ENCODE data around the gene TACR1. TPM values are rescaled to one million over a fixed set of nuclear protein-coding genes. Genes with fewer than 3 reads are reported as not detected.
"Not testable (repeated sequence)": the region's sequence is repeated elsewhere in the genome, so short reads cannot be mapped to it uniquely, and the experiment has no call there.

Gene TACR1
- total RNA-seq, 2 donors from 2014 or later, result 3.9 to 6.0 TPM

DNA sequence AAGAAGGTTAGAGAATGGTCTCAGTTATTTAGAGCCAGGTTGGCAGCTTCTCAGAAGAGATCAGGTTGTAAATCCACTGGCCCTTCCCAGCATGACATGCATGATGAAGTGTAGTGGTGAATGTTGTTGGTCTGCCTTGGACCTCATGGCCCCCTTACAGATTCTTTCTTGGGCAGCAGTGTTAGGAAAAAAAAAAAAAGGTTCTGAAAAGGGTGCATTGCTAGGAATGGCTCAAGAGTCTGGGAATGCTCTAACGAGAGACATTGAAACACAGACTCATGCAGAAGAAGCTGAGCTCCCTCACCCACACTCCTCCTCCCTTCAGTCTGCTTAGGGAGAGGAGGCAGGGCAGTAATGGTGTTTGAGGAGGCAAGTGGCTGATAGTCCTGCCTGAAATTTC, 135.4 kb downstream of the TACR1 start:
- Histone ChIP-seq H3K4me1 (ENCODE audit: control insufficient read depth in 1 of 2, low read depth in 2 of 2) (no peaks in the 10 kb centered on the region), H3K27me3 (replicated peaks; ENCODE audit: insufficient read depth) (no peaks in the 10 kb centered on the region), H3K36me3 (no peaks in the 10 kb centered on the region), H3K27ac (no peak overlapping the region), H3K4me3 (no peak overlapping the region), H3K9me3 (no peaks in the 10 kb centered on the region)
- no peak for ATAC-seq (ENCODE audit: insufficient number of reproducible peaks, low FRiP score, low read depth)
- DNase-seq (ENCODE audit: low spot score), result no peak
- TF ChIP-seq, protein P1, sequence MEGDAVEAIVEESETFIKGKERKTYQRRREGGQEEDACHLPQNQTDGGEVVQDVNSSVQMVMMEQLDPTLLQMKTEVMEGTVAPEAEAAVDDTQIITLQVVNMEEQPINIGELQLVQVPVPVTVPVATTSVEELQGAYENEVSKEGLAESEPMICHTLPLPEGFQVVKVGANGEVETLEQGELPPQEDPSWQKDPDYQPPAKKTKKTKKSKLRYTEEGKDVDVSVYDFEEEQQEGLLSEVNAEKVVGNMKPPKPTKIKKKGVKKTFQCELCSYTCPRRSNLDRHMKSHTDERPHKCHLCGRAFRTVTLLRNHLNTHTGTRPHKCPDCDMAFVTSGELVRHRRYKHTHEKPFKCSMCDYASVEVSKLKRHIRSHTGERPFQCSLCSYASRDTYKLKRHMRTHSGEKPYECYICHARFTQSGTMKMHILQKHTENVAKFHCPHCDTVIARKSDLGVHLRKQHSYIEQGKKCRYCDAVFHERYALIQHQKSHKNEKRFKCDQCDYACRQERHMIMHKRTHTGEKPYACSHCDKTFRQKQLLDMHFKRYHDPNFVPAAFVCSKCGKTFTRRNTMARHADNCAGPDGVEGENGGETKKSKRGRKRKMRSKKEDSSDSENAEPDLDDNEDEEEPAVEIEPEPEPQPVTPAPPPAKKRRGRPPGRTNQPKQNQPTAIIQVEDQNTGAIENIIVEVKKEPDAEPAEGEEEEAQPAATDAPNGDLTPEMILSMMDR (IDR thresholded peaks at IDR 0.05), result no peak

DNA sequence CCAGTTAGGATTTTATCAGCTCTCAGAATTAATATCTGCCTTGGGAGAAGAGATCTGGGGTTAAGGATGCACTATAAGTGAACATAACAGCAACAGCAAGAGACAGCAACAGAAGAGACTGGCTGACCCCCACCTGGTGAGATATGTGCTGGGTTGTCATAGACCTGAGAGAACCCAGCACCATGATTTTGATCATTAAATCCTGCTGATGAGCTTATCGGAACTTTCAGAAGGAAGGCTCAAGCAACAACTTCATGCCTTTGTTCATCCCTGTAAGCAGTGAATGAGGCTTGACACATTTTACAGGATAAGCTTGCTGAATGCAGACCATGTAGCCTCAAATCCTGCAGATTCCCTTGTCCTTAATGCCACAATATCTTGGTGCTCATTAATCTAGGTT, 140.9 kb downstream of the TACR1 start:
- H3K36me3 ChIP-seq, result no peaks in the 10 kb centered on the region
- TF ChIP-seq, protein P1 (IDR thresholded peaks at IDR 0.05), result no peak
- H3K4me1 ChIP-seq (ENCODE audit: control insufficient read depth in 1 of 2, low read depth in 2 of 2), result no peaks in the 10 kb centered on the region
- no peaks in the 10 kb centered on the region for H3K27me3 ChIP-seq (replicated peaks; ENCODE audit: insufficient read depth)
- no peak overlapping the region for H3K4me3 ChIP-seq
- H3K27ac ChIP-seq, result no peak overlapping the region
- H3K9me3 ChIP-seq, result no peaks in the 10 kb centered on the region
- ATAC-seq (ENCODE audit: insufficient number of reproducible peaks, low FRiP score, low read depth) (no peak), DNase-seq (ENCODE audit: low spot score) (no peak)

DNA sequence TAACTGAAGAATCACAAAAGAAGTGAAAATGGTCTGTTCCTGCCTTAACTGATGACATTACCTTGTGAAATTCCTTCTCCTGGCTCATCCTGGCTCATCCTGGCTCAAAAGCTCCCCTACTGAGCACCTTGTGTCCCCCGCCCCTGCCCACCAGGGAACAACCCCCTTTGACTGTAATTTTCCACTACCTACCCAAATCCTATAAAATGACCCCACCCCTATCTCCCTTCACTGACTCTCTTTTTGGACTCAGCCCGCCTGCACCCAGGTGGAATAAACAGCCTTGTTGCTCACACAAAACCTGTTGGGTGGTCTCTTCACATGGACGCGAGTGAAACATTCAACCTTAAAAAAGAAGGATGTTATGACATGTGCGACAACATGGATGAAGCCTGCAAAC, 142.2 kb downstream of the TACR1 start:
- H3K4me3 ChIP-seq; H3K4me1 ChIP-seq (ENCODE audit: control insufficient read depth in 1 of 2, low read depth in 2 of 2); H3K27me3 ChIP-seq (replicated peaks; ENCODE audit: insufficient read depth); ATAC-seq (ENCODE audit: insufficient number of reproducible peaks, low FRiP score, low read depth); DNase-seq (ENCODE audit: low spot score); H3K27ac ChIP-seq; H3K36me3 ChIP-seq; H3K9me3 ChIP-seq: not testable (repeated sequence)

DNA sequence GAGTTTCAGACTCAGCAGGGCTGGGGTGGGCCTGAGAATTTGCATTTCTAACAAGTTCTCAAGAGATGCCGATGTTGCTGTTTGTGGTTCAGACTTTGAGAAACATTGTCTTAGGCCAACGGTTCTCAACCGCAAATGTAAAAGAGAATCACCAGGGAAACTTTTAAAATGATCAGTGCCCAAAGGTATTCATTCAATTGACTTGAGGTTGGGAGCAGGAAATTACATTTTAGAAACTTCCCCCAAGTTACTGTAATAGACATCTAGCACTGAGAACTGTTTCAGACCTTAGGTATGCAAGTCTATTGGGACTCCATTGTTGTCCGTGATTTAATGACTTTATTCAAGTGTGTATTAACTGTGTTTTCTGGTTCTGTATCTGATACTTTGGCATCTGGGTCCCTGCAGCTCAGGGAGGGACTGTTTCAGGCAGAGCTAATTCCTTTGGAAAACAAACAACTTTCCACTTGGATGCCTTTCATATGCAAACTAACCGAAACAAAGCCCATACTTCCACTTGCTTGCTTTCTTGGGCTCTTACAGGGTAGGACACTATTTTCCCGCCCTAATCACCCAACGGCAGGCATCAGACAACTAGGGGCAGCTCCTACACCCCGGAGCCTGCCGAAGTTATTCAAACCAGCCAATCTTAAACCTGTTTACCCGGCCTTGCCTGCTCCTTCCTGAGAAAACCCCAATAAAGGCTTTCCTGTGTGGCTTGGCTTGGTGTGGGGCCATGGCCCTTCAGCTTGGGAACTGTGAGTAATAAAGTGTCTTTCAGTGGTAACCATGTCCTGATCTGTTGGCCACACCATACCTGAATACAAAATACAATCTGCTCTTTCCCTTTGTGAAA, 143.3 kb downstream of the TACR1 start:
- H3K27ac ChIP-seq, result no peak overlapping the region
- H3K36me3 ChIP-seq, result no peaks in the 10 kb centered on the region
- ATAC-seq (ENCODE audit: insufficient number of reproducible peaks, low FRiP score, low read depth) (no peak), DNase-seq (ENCODE audit: low spot score) (no peak)
- no peaks in the 10 kb centered on the region for H3K9me3 ChIP-seq
- TF ChIP-seq, protein P1 (IDR thresholded peaks at IDR 0.05), result no peak
- no peaks in the 10 kb centered on the region for H3K4me1 ChIP-seq (ENCODE audit: control insufficient read depth in 1 of 2, low read depth in 2 of 2)
- H3K4me3 ChIP-seq, result no peak overlapping the region
- H3K27me3 ChIP-seq (replicated peaks; ENCODE audit: insufficient read depth), result no peaks in the 10 kb centered on the region

DNA sequence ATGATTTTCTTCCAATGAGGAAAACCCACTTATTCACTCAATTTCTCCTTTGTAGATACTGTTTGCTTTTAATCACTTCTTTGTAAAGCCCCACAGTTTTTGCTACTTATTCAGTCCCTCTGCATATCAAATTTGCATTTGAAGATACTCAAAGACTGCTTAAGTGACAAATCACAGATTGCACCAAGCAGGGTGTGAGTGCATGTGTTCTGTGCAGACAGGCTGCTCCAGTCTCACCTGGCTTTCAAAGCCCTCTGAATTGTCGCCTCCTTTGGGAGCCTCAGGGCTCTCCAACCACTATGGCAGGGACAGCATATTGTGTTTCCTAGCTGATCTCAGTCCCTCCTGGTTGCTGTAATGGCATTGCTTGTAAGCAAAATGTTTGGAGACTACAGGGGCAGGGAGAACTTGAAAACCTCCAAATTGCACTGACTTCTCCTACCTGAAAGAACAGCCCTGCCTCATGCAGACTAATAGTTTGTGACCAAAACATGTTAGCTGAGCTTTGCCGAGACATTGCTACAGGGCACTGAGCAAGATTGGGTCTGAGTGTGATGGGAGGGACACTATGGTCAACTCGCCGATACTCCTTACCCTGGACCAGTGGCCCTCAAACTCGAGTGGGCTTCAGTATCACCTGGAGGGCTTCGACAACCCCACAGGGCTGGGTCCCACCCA, 144.0 kb downstream of the TACR1 start:
- Histone ChIP-seq H3K36me3 (no peaks in the 10 kb centered on the region), H3K9me3 (no peaks in the 10 kb centered on the region), H3K27ac (no peak overlapping the region), H3K4me3 (no peak overlapping the region), H3K27me3 (replicated peaks; ENCODE audit: insufficient read depth) (no peaks in the 10 kb centered on the region), H3K4me1 (ENCODE audit: control insufficient read depth in 1 of 2, low read depth in 2 of 2) (no peaks in the 10 kb centered on the region)
- no peak for ATAC-seq (ENCODE audit: insufficient number of reproducible peaks, low FRiP score, low read depth)
- TF ChIP-seq, protein P1 (IDR thresholded peaks at IDR 0.05), result no peak
- DNase-seq (ENCODE audit: low spot score), result no peak
